DOHH2 (cell line): ENCODE measurements around the gene CHD9NB.

Experiments
- H3F3A ChIP-seq: fragments of 200-600 bp; sonication (generic), shearing (Covaris generic); 2 replicates; pipeline ENCODE4 v1.6.0; 2016; ENCODE audit warnings: antibody characterized with exemption, mild to moderate bottlenecking; ENCODE audit not compliant: control insufficient read depth, insufficient read depth
- H3K27ac ChIP-seq: fragments of 200-600 bp; sonication (generic); 2 replicates; pipeline ENCODE4 v1.5.1; 2014; ENCODE audit warnings: low read depth, mild to moderate bottlenecking, low read length, moderate library complexity
- H3K27me3 ChIP-seq: fragments of 200-600 bp; sonication (generic); 2 replicates; pipeline ENCODE4 v1.6.1; 2014; ENCODE audit warnings: mild to moderate bottlenecking, low read length, mixed read lengths; ENCODE audit not compliant: control insufficient read depth
- H3K36me3 ChIP-seq: fragments of 200-600 bp; sonication (generic); 2 replicates; pipeline ENCODE4 v1.6.1; 2014; ENCODE audit warnings: mild to moderate bottlenecking, low read length, moderate library complexity, mixed read lengths; ENCODE audit not compliant: control insufficient read depth
- H3K4me1 ChIP-seq: fragments of 200-600 bp; sonication (generic); 2 replicates; pipeline ENCODE4 v1.6.1; 2014; ENCODE audit warnings: mild to moderate bottlenecking, low read length, mixed read lengths; ENCODE audit not compliant: control insufficient read depth
- H3K4me2 ChIP-seq: fragments of 200-600 bp; sonication (generic); 2 replicates; pipeline ENCODE4 v1.6.0; 2014; ENCODE audit warnings: mild to moderate bottlenecking, low read length, moderate library complexity
- H3K4me3 ChIP-seq: fragments of 200-600 bp; sonication (generic); 2 replicates; pipeline ENCODE4 v1.5.1; 2014; ENCODE audit warnings: mild to moderate bottlenecking, low read length, mixed read lengths
- H3K79me2 ChIP-seq: fragments of 200-600 bp; sonication (generic); 2 replicates; pipeline ENCODE4 v1.6.1; 2014; ENCODE audit warnings: mild to moderate bottlenecking, low read length, mixed read lengths; ENCODE audit not compliant: control insufficient read depth
- H3K9me2 ChIP-seq: fragments of 200-600 bp; sonication (generic); replicated peaks from 2 replicates; pipeline ENCODE4 v1.6.1; 2014; ENCODE audit warnings: mild to moderate bottlenecking, low read length, mixed read lengths; ENCODE audit not compliant: control insufficient read depth
- H3K9me3 ChIP-seq: fragments of 200-600 bp; sonication (generic); 2 replicates; pipeline ENCODE4 v1.6.1; 2014; ENCODE audit warnings: antibody characterized with exemption, low read length, mixed read lengths; ENCODE audit not compliant: control insufficient read depth, insufficient read depth
- H4K20me1 ChIP-seq: fragments of 200-600 bp; sonication (generic); 2 replicates; pipeline ENCODE4 v1.6.0; 2014; ENCODE audit warnings: low read depth, mild to moderate bottlenecking, antibody characterized with exemption, low read length, moderate library complexity; ENCODE audit not compliant: control insufficient read depth, insufficient read depth
- EZH2phosphoT487 ChIP-seq: fragments of 200-600 bp; sonication (generic); IDR thresholded peaks from 2 replicates; pipeline ENCODE4 v1.6.1; 2017; ENCODE audit warnings: borderline replicate concordance, mild to moderate bottlenecking, antibody characterized with exemption, low read length, moderate library complexity, mixed read lengths
- TF ChIP-seq, protein P1 (sequence below): fragments of 200-600 bp; sonication (generic); IDR thresholded peaks from one replicate; pipeline ENCODE4 v1.5.1; 2014; ENCODE audit warnings: antibody characterized with exemption, mild to moderate bottlenecking, low read depth, low read length; ENCODE audit not compliant: poor library complexity, severe bottlenecking

Gene CHD9NB

DNA sequence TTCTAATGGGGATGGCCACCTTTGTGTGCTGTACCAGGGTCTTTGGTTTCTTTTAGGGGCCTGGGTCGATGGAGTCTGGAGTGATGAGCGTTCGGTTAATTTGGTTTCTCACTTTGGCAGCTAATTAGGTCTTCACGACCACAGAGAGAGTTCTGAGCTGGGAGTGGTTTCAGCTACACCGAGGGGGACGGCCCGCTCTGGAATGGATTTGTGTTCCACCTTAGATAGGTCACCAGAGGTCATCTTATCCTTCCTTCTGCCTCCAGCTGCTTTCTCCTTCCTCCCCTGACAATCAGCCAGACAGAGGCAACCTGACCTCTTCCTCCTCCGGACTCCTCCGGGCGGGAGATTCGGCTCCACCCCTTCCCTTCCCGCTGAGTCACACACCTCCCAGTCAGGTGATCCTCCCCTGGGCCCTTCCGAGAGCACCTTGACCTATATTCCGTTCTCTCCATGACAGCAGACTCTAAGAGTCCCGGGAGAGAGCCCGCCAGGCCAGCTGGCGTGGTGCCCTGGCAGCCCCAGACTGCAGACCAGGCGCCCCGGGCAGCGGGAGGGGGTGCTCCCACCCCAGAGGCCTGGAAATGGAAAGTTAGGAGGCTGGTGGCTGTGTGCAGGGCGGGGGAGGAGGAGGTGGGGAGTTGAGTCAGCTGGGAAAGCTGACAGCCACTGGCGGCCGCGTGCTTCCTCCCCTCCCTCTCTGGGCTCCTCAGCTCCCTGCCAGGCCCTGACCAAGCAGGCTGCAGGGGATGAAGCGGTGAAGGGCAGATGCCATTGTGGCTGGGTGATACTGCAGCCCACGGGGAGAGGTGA lies 46.8 kb upstream of the CHD9NB start:
- H3K4me2 ChIP-seq, result peak overlapping the region; percentile 92
- H4K20me1 ChIP-seq, result no peaks in the 10 kb centered on the region
- H3K4me3 ChIP-seq, result peak overlapping the region; percentile 78
- no peak for TF ChIP-seq EZH2phosphoT487
- TF ChIP-seq, protein P1, sequence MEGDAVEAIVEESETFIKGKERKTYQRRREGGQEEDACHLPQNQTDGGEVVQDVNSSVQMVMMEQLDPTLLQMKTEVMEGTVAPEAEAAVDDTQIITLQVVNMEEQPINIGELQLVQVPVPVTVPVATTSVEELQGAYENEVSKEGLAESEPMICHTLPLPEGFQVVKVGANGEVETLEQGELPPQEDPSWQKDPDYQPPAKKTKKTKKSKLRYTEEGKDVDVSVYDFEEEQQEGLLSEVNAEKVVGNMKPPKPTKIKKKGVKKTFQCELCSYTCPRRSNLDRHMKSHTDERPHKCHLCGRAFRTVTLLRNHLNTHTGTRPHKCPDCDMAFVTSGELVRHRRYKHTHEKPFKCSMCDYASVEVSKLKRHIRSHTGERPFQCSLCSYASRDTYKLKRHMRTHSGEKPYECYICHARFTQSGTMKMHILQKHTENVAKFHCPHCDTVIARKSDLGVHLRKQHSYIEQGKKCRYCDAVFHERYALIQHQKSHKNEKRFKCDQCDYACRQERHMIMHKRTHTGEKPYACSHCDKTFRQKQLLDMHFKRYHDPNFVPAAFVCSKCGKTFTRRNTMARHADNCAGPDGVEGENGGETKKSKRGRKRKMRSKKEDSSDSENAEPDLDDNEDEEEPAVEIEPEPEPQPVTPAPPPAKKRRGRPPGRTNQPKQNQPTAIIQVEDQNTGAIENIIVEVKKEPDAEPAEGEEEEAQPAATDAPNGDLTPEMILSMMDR, result no peak
- peaks cover 20% of the 10 kb centered on the region for H3F3A ChIP-seq
- peaks cover 4% of the 10 kb centered on the region; the same call in 1 of the 2 replicates for H3K36me3 ChIP-seq
- H3K27me3 ChIP-seq, result no peaks in the 10 kb centered on the region
- no peaks in the 10 kb centered on the region for H3K9me2 ChIP-seq
- H3K4me1 ChIP-seq, result peaks cover 59% of the 10 kb centered on the region
- H3K79me2 ChIP-seq, result peaks cover 65% of the 10 kb centered on the region
- peak overlapping the region; percentile 97 for H3K27ac ChIP-seq
- no peaks in the 10 kb centered on the region for H3K9me3 ChIP-seq

DNA sequence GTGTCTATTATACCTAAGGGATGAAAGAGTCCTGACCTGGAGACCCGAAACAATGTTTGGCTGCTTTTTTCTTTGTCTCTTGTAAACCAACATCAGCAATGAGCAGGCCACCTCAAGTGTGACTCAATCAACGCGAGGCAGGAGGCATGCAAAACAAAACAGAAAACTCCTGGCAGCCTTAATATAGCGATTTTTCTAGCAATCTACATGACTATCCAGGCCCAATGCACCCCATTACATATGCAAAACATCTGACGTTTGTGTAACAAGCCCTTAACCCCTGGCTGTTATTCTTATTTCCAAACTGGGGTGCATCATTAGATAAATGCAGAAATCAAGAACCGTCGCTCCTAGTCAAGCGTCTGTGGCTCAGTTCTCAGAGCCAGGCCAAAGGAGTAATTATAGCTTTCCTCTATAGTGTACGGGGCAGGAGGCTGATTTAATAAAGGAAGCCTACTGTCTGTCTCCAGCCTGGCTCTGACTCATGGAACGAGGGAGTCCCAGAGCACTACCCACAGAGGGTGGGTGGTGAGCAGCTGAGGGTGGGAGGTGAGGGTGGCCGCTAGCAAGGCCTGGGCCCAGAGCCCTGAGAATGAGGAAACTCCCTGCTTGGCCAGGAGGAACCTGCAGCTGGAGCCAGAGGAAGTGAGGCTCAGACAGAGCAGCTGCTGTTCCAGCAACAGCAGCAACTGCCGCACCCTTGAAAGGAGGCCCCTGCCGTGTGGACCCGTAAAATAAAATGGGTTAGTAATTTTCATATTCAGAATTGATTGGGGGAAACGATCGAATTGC lies 46.0 kb upstream of the CHD9NB start:
- H3K9me2 ChIP-seq, result no peaks in the 10 kb centered on the region
- H3K4me2 ChIP-seq, result peak overlapping the region; percentile 92
- H3K9me3 ChIP-seq, result no peaks in the 10 kb centered on the region
- peak overlapping the region; percentile 78 for H3K4me3 ChIP-seq
- peaks cover 66% of the 10 kb centered on the region for H3K4me1 ChIP-seq
- H3K27ac ChIP-seq, result peak overlapping the region; percentile 97
- TF ChIP-seq, protein P1, result peak; percentile 13
- no peak for TF ChIP-seq EZH2phosphoT487
- peaks cover 4% of the 10 kb centered on the region; the same call in 1 of the 2 replicates for H3K36me3 ChIP-seq
- peaks cover 20% of the 10 kb centered on the region for H3F3A ChIP-seq
- H3K79me2 ChIP-seq, result peaks cover 67% of the 10 kb centered on the region
- no peaks in the 10 kb centered on the region for H3K27me3 ChIP-seq
- H4K20me1 ChIP-seq, result no peaks in the 10 kb centered on the region

DNA sequence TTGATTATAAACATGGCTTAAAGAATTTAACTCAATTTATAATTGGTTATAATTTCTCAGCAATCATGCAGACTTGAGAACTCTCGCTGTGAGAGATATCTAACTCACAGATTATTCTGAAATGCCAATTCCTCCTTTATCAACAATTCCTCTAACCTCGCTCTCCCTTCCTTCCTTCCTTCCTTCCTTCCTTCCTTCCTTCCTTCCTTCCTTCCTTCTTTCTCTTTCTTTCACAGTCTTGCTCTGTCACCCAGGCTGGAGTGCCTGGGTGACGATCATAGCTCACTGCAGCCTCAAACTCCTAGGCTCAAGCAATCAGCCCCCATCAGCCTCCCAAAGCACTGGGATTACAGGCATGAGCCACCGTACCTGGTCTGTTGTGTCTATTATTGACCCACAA lies 44.5 kb upstream of the CHD9NB start:
- no peaks in the 10 kb centered on the region for H3K27me3 ChIP-seq
- no peak overlapping the region; the same call in 1 of the 2 replicates for H3K4me3 ChIP-seq
- H3K27ac ChIP-seq, result peak overlapping the region; percentile 97
- H3K36me3 ChIP-seq, result peaks cover 4% of the 10 kb centered on the region; the same call in 1 of the 2 replicates
- H3K4me2 ChIP-seq, result peak overlapping the region; percentile 92
- no peaks in the 10 kb centered on the region for H3K9me3 ChIP-seq
- H3K4me1 ChIP-seq, result peaks cover 67% of the 10 kb centered on the region
- H3F3A ChIP-seq, result peaks cover 20% of the 10 kb centered on the region
- no peaks in the 10 kb centered on the region for H3K9me2 ChIP-seq
- TF ChIP-seq, protein P1, result no peak
- no peak for TF ChIP-seq EZH2phosphoT487
- peaks cover 69% of the 10 kb centered on the region for H3K79me2 ChIP-seq
- H4K20me1 ChIP-seq, result no peaks in the 10 kb centered on the region; the same call in 1 of the 2 replicates
